GM12864 (cell line): ENCODE results near the gene AGAP3.

ENCODE experiments used
- DNase-seq: peaks from one replicate; pipeline ENCODE4 v3.0.0-alpha.2; 2011; ENCODE audit warnings: low read depth
- H3K4me3 ChIP-seq: 2 replicates; pipeline ENCODE4 v1.5.1; 2011; ENCODE audit warnings: mild to moderate bottlenecking, low read depth, low read length, control low read depth
- CTCF ChIP-seq: IDR thresholded peaks from 2 replicates; pipeline ENCODE4 v1.5.1; 2011; ENCODE audit warnings: low read depth, mild to moderate bottlenecking, moderate library complexity, low read length, control low read depth, inconsistent platforms; ENCODE audit errors: missing control alignments

Gene AGAP3

DNA sequence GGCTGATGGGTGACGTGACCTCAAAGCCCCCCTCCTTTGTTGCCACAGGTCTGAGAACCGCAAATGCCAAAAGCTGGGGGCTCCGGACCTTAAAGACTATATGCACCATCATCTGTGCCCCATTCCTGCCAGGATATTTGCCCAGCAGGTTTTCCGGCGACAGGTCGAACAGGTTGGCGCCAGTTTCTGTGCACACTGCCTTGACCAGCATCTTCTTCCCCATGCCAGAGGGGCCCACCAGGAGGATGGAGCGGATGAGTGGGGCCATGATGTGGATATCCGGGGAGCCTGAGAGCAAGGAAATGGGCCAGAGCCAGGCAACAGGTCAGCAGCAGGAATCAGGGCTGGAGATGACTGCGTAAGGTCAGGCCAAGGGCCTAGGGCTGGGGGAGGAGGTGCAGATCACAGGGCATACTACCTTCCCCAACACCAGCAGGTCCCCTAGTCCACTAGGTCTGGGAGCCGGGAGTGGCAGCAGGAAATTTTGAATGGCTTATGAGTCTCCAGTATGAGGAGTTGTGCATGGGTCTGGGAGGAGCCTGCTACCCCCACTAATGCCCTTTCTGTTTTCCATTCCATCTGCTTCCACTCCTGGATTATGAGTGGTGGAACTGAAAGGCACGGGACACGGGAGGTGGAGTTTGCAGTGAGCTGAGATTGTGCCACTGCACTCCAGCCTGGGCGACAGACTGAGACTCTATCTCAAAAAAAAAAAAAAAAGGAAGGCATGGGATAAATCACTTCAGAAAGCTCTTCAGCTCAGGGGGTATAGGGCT lies 107.1 kb downstream of the AGAP3 start:
- no peak overlapping the region for H3K4me3 ChIP-seq
- TF ChIP-seq CTCF: no peak
- no peak for DNase-seq
